ENCODE data around the gene HOOK2. TPM values are rescaled to one million over a fixed set of nuclear protein-coding genes. Genes with fewer than 3 reads are reported as not detected.

HOOK2 gene, protein sequence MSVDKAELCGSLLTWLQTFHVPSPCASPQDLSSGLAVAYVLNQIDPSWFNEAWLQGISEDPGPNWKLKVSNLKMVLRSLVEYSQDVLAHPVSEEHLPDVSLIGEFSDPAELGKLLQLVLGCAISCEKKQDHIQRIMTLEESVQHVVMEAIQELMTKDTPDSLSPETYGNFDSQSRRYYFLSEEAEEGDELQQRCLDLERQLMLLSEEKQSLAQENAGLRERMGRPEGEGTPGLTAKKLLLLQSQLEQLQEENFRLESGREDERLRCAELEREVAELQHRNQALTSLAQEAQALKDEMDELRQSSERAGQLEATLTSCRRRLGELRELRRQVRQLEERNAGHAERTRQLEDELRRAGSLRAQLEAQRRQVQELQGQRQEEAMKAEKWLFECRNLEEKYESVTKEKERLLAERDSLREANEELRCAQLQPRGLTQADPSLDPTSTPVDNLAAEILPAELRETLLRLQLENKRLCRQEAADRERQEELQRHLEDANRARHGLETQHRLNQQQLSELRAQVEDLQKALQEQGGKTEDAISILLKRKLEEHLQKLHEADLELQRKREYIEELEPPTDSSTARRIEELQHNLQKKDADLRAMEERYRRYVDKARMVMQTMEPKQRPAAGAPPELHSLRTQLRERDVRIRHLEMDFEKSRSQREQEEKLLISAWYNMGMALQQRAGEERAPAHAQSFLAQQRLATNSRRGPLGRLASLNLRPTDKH
- 72.7 and 90.1 TPM in 2 replicates for total RNA-seq (2011; cell fraction: chromatin; rRNA removed; ENCODE audit: low replicate concordance)
- 32.6 and 41.0 TPM in 2 replicates for total RNA-seq (2011; cell fraction: nucleolus; rRNA removed)
- 39.9 and 41.2 TPM in 2 replicates for total RNA-seq (2011; cell fraction: nucleoplasm; rRNA removed)
- total RNA-seq (2014; rRNA removed) (15.0 and 15.2 TPM in 2 replicates), total RNA-seq (2014; rRNA removed; fragmentation: Illumina TruSeq; extraction: Trizol) (6.3 and 8.8 TPM in 2 replicates), total RNA-seq (2015; rRNA removed; fragmentation: Illumina TruSeq; extraction: Trizol) (6.6 and 8.7 TPM in 2 replicates), total RNA-seq (2021) (13.1 and 17.0 TPM in 2 replicates), polyA plus RNA-seq (2011; rRNA removed) (9.9 and 15.3 TPM in 2 replicates), polyA plus RNA-seq (2014; fragmentation: Illumina TruSeq; extraction: Trizol) (12.9 and 14.1 TPM in 2 replicates), polyA plus RNA-seq (2014; fragmentation: Nextera tagmentation; extraction: Ambion mirVana) (1 to 10 TPM; 1.3 to 1.5 TPM), polyA plus RNA-seq (2014; rRNA removed) (16.1 and 17.2 TPM in 2 replicates), polyA minus RNA-seq (2011; rRNA and poly(A)+ RNA removed) (8.0 and 8.6 TPM in 2 replicates), Bru-seq, nascent RNA (percentile 62 among the genes with signal in this experiment), BruChase-seq, experiment 1, labeled RNA remaining after a 2-hour chase (percentile 50 among the genes with signal in this experiment), BruChase-seq, experiment 2, labeled RNA remaining after a 6-hour chase (percentile 53 among the genes with signal in this experiment)
- 7.1 and 8.6 TPM in 2 replicates for polyA plus RNA-seq (2011; cell fraction: cytosol; rRNA removed)
- 62.2 and 67.4 TPM in 2 replicates for polyA plus RNA-seq (2011; cell fraction: nucleus; rRNA removed)
- polyA plus RNA-seq (2012) = 14.8 and 27.9 TPM in 2 replicates
- 1.9 and 3.3 TPM in 2 replicates for polyA minus RNA-seq (2011; cell fraction: cytosol; rRNA and poly(A)+ RNA removed)
- 16.7 and 17.0 TPM in 2 replicates for polyA minus RNA-seq (2011; cell fraction: nucleus; rRNA and poly(A)+ RNA removed)
- long read RNA-seq, experiment 1, transcript HOOK2-201 (22 exons, 2,603 nt) = major isoform, 20 of 59 reads
- long read RNA-seq, experiment 1, partial matches to known transcripts = 6 of 59 reads
- long read RNA-seq, experiment 1, other reads (novel, unspliced or antisense) = 29 of 59 reads
- long read RNA-seq, experiment 2, partial matches to known transcripts = 5 of 7 reads
- long read RNA-seq, experiment 2, other reads (novel, unspliced or antisense) = 1 of 7 reads
- long read RNA-seq, experiment 3, partial matches to known transcripts = 4 of 9 reads
- long read RNA-seq, experiment 3, other reads (novel, unspliced or antisense) = 1 of 9 reads

DNA sequence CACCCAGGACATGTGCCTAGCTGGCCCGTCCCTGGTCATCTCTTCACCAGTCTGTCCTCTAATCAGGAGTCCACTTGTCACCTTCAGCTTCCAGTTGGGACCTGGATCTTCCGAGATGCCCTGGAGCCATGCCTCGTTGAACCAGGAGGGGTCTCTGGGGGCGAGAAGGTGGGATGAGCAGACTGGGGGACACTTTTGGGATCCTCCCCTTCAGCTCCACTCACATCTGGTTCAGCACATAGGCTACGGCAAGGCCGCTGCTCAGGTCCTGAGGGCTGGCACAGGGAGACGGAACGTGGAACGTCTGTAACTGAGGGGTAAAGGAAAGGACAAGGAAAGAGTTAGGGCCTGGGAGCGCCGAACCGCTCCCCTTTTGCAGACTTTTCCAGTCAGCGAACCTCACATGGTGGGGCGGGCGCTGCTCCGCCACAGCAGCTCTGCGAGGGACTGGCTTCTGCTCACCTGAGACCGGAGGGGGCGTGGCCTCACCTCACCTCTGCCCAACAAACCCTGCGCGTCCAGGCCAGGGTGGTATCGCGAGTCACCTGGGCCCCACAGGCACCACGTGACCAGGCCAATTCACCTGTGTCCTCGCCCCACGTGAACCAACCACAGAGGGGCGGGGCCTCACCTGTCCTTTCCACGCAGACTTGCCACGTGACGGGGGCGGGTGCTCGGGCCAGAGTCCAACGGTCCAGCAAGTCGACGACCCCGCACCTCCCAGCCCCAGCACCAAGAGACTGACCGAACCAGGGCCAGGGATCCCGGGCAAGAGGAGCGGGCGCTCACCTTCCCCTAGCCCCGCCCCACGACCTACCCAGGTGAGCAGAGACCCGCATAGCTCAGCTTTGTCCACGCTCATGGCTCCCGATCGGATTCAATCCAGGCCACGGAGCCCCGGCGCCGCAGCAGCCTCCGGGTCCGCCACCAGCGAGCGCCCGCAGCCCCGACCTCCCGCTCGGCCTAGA, at the start of gene HOOK2:
TSS of gene HOOK2 (minus strand) at position 965 of the 968 bp plus-strand sequence. CDS start at position 862, 103 bp downstream.
- Histone ChIP-seq H3K4me2 (ENCODE audit: insufficient read depth, low read length) (peak within 1 kb of the TSS; percentile 91), H3K79me2 (ENCODE audit: control insufficient read depth, insufficient read depth, low read length) (peaks cover 6% of the 10 kb centered on the region; the same call in 1 of the 3 replicates), H3K9ac (ENCODE audit: insufficient read depth in 1 of 2, low read depth in 2 of 2, low read length in 2 of 2) (peak within 1 kb of the TSS; percentile 70 to 96), H3K4me3 (peak within 1 kb of the TSS; percentile 67), H4K20me1 (replicated peaks; ENCODE audit: control insufficient read depth, insufficient read depth, low read length) (no peaks in the 10 kb centered on the region), H3K27ac (ENCODE audit: extremely low read depth, low read depth, low read length) (peak within 1 kb of the TSS; percentile 52; the same call in 2 of the 3 replicates), H3K9me1 (ENCODE audit: control insufficient read depth, insufficient read depth, low read length) (no peaks in the 10 kb centered on the region), H3K27me3 (ENCODE audit: control insufficient read depth in 2 of 2, insufficient read depth in 2 of 2, low read length in 2 of 2) (no peaks in the 10 kb centered on the region), H3K4me1 (replicated peaks in 1 of 2; ENCODE audit: control insufficient read depth in 2 of 2, insufficient read depth in 2 of 2, low read length in 2 of 2) (peaks cover 18 to 55% of the 10 kb centered on the region in 2 experiments; a peak in 4 of 5 replicates), H3K36me3 (ENCODE audit: control insufficient read depth, insufficient read depth, low read length) (no peaks in the 10 kb centered on the region), H3K9me3 (replicated peaks; ENCODE audit: control insufficient read depth, insufficient read depth, low read depth, low read length) (no peaks in the 10 kb centered on the region), H2AFZ (ENCODE audit: low read depth, low read length) (peak within 1 kb of the TSS; percentile 91)
- CTCF ChIA-PET (ENCODE audit: low intra/inter-chr PET ratio) = interaction anchor here (0.5 to 4.1 kb wide), 5 partner anchors 12 to 73 kb away, joined by 3 to 30 read pairs (median 6); partner anchors contain the start of gene MAST1
- 20% methylated on average over 40 of the region's 58 CpGs for WGBS (ENCODE audit: insufficient coverage, low coverage, missing lambda C conversion rate)
- ATAC-seq = no peak
- POLR2A ChIA-PET = interaction anchor here (0.6 to 1.7 kb wide), 4 partner anchors 38 to 540 kb away, joined by 3 to 5 read pairs (median 4); partner anchors contain the start of gene GET3
- no TSS peak for BruUV-seq (replicated peaks)
- DNase-seq (ENCODE audit: extremely low read depth in 1 of 4, low spot score in 3 of 4) = peak in 3 of 4 experiments; percentile 32 to 71 (median 70)
- in situ Hi-C loops (cut with MboI) (no loop called here), intact Hi-C loops (cut with micrococcal nuclease) (loop anchor here (5.0 kb wide), 1 partner anchor 67 kb away; no protein-coding TSS in a partner anchor)
- no peak for FAIRE-seq
- TF ChIP-seq, protein P1, sequence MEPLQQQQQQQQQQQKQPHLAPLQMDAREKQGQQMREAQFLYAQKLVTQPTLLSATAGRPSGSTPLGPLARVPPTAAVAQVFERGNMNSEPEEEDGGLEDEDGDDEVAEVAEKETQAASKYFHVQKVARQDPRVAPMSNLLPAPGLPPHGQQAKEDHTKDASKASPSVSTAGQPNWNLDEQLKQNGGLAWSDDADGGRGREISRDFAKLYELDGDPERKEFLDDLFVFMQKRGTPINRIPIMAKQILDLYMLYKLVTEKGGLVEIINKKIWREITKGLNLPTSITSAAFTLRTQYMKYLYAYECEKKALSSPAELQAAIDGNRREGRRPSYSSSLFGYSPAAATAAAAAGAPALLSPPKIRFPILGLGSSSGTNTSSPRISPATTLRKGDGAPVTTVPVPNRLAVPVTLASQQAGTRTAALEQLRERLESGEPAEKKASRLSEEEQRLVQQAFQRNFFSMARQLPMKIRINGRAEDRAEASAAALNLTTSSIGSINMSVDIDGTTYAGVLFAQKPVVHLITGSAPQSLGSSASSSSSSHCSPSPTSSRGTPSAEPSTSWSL (CRISPR knock-in tag; IDR thresholded peaks at IDR 0.05; ENCODE audit: borderline replicate concordance) = 0 out of 2 replicates have a peak, but pooled peaks have one; percentile 53
- TF ChIP-seq HNRNPL (IDR thresholded peaks at IDR 0.05; ENCODE audit: low read depth, low read length) (no peak), ZNF507 (tag; conservative IDR thresholded peaks at IDR 0.05) (no peak), ZFP1 (CRISPR knock-in tag; IDR thresholded peaks at IDR 0.05) (no peak), TEAD1 (CRISPR knock-in tag; IDR thresholded peaks at IDR 0.05) (no peak), NRF1 (conservative IDR thresholded peaks at IDR 0.05 in 1 of 2, IDR thresholded peaks at IDR 0.05 in 1 of 2) (no peak; a peak in 1 of 4 replicates), MYNN (IDR thresholded peaks at IDR 0.05) (no peak), MYNN (CRISPR knock-in tag; IDR thresholded peaks at IDR 0.05) (no peak)
- TF ChIP-seq, protein P2, sequence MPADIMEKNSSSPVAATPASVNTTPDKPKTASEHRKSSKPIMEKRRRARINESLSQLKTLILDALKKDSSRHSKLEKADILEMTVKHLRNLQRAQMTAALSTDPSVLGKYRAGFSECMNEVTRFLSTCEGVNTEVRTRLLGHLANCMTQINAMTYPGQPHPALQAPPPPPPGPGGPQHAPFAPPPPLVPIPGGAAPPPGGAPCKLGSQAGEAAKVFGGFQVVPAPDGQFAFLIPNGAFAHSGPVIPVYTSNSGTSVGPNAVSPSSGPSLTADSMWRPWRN (IDR thresholded peaks at IDR 0.05; ENCODE audit: low read depth) = no peak
